ENCODE measurements around the gene MRO.
A peak's percentile ranks its signal among the peaks of the same experiment; 100 is the strongest.
"Not testable (repeated sequence)": the region's sequence is repeated elsewhere in the genome, so short reads cannot be mapped to it uniquely, and the experiment has no call there.

The MRO gene

GRCh38 chr18:50819728-50820378 lies at the start of gene MRO:
Gene MRO (minus strand): TSS chr18:50820016. CDS start chr18:50809400, 10,616 bp downstream.
- DNase-seq, result peak; percentile 69 to 77

GRCh38 chr18:50869150-50869549 lies 49.3 kb upstream of the MRO start:
- no peak for DNase-seq

GRCh38 chr18:50866765-50867164 lies 46.9 kb upstream of the MRO start:
- no peak for DNase-seq

- DNase-seq, result no peak
Observed at GRCh38 chr18:50863840-50864375, 44.1 kb upstream of the MRO start.

GRCh38 chr18:50862401-50862800 lies 42.6 kb upstream of the MRO start:
- no peak for DNase-seq

GRCh38 chr18:50861617-50862016 lies 41.8 kb upstream of the MRO start:
- DNase-seq, result no peak

GRCh38 chr18:50859793-50860555 lies 40.2 kb upstream of the MRO start:
- DNase-seq, result no peak

- no peak for DNase-seq
Observed at GRCh38 chr18:50857694-50858093, 37.9 kb upstream of the MRO start.

GRCh38 chr18:50857166-50857565 lies 37.4 kb upstream of the MRO start:
- not testable (repeated sequence) for DNase-seq

GRCh38 chr18:50855976-50856757 lies 36.4 kb upstream of the MRO start:
- DNase-seq, result no peak

- DNase-seq, result no peak
Observed at GRCh38 chr18:50853863-50854271, 34.1 kb upstream of the MRO start.

GRCh38 chr18:50850307-50851065 lies 30.7 kb upstream of the MRO start:
- DNase-seq, result no peak

GRCh38 chr18:50849419-50849821 lies 29.6 kb upstream of the MRO start:
- no peak for DNase-seq

- no peak for DNase-seq
Observed at GRCh38 chr18:50848991-50849390, 29.2 kb upstream of the MRO start.

GRCh38 chr18:50848061-50848551 lies 28.3 kb upstream of the MRO start:
- DNase-seq, result no peak

- no peak for DNase-seq
Observed at GRCh38 chr18:50847192-50847591, 27.4 kb upstream of the MRO start.

- DNase-seq, result no peak
Observed at GRCh38 chr18:50844960-50845359, 25.1 kb upstream of the MRO start.

GRCh38 chr18:50844554-50844953 lies 24.7 kb upstream of the MRO start:
- DNase-seq, result no peak

- no peak for DNase-seq
Observed at GRCh38 chr18:50842846-50843245, 23.0 kb upstream of the MRO start.

GRCh38 chr18:50839996-50840395 lies 20.2 kb upstream of the MRO start:
- DNase-seq, result no peak

- DNase-seq, result no peak
Observed at GRCh38 chr18:50839341-50839740, 19.5 kb upstream of the MRO start.

- DNase-seq, result no peak
Observed at GRCh38 chr18:50836521-50836957, 16.7 kb upstream of the MRO start.
